HepG2 (cell line): Measurements from ENCODE around the gene NTN4. TPM values are rescaled to one million over a fixed set of nuclear protein-coding genes. Genes with fewer than 3 reads are reported as not detected.

Experiments used
- ATAC-seq: fragments of 200-7000 bp; cut with Tn5 transposase; 3 replicates; pipeline ENCODE4 v1.9.1; 2020; ENCODE audit warnings: mild to moderate bottlenecking, moderate library complexity
- BruUV-seq: library from RNA; stranded (reverse); fragments of 400-500 nt; replicated peaks from 2 replicates; lab custom pipeline; 2021; lab: Mats Ljungman, UMichigan
- CTCF ChIA-PET: fragments of 300-600 bp; formaldehyde crosslinking; extraction: SDS; loops from one replicate; lab custom pipeline; 2021; ENCODE audit warnings: low total read pairs, inconsistent platforms, low intra/inter-chr PET ratio; lab: Yijun Ruan, JAX
- POLR2A ChIA-PET: fragments of 350-600 bp; sonication (Branson Sonifier 250); formaldehyde crosslinking; loops from one replicate; lab custom pipeline; 2020; ENCODE audit warnings: antibody characterized with exemption, inconsistent platforms; lab: Yijun Ruan, JAX
- DNase-seq: peaks from one replicate; pipeline ENCODE4 v3.0.0-alpha.2; 2015; ENCODE audit warnings: low spot score
- FAIRE-seq: peaks from 3 replicates; lab custom pipeline; 2011; peaks lifted over from hg19 to GRCh38; lab: Jason Lieb, UNC
- H2AFZ ChIP-seq: one replicate; pipeline ENCODE4 v1.6.1; 2011; ENCODE audit warnings: low read length, inconsistent platforms
- H3K27ac ChIP-seq: fragments of 300-600 bp; 3 replicates; pipeline ENCODE4 v1.8.0; 2011; ENCODE audit warnings: mixed run types, mild to moderate bottlenecking, mixed read lengths, low read length, inconsistent platforms; ENCODE audit not compliant: insufficient read depth; ENCODE audit errors: extremely low read length
- H3K27me3 ChIP-seq, 2 experiments: fragments of 200-600 bp in 1 of 2; 2 replicates in 1 of 2; 3 replicates in 1 of 2; pipeline versions ENCODE4 v1.6.0 to v1.8.0; 2011; ENCODE audit warnings: low read length in 2 of 2, mild to moderate bottlenecking in 2 of 2, moderate library complexity in 2 of 2, inconsistent platforms in 1 of 2; ENCODE audit not compliant: insufficient read depth in 2 of 2, control insufficient read depth in 1 of 2
- H3K36me3 ChIP-seq, 2 experiments: fragments of 200-600 bp in 1 of 2; replicated peaks in 1 of 2; 2 replicates in 1 of 2; 3 replicates in 1 of 2; pipeline versions ENCODE4 v1.5.1 to v1.8.0; 2011; ENCODE audit warnings: low read length in 2 of 2, inconsistent platforms in 1 of 2; ENCODE audit not compliant: insufficient read depth in 2 of 2, control insufficient read depth in 1 of 2
- H3K4me1 ChIP-seq: 2 replicates; pipeline ENCODE4 v1.5.1; 2012; ENCODE audit warnings: low read length, inconsistent platforms; ENCODE audit not compliant: insufficient read depth
- H3K4me2 ChIP-seq: 2 replicates; pipeline ENCODE4 v1.6.0; 2011; ENCODE audit warnings: low read depth, low read length, inconsistent platforms
- H3K4me3 ChIP-seq, 3 experiments: fragments of 200-600 bp in 1 of 3; sonication (generic), shearing (Covaris generic) in 1 of 3; replicated peaks in 1 of 3; 2 replicates each; pipeline ENCODE4 v1.5.1; 2011 to 2016; ENCODE audit warnings: low read length in 3 of 3, inconsistent platforms in 2 of 3, low read depth in 2 of 3, mild to moderate bottlenecking in 2 of 3, control low read depth in 1 of 3, mixed read lengths in 1 of 3; ENCODE audit not compliant: insufficient read depth in 1 of 3
- H3K79me2 ChIP-seq: one replicate; pipeline ENCODE4 v1.6.1; 2011; ENCODE audit warnings: low read length, inconsistent platforms; ENCODE audit not compliant: insufficient read depth
- H3K9ac ChIP-seq: 2 replicates; pipeline ENCODE4 v1.6.0; 2011; ENCODE audit warnings: mild to moderate bottlenecking, low read depth, low read length, inconsistent platforms; ENCODE audit not compliant: insufficient read depth
- H3K9me3 ChIP-seq: 2 replicates; pipeline ENCODE4 v1.5.1; 2012; ENCODE audit warnings: mild to moderate bottlenecking, low read length
- H4K20me1 ChIP-seq: 2 replicates; pipeline ENCODE4 v1.6.0; 2011; ENCODE audit warnings: inconsistent platforms, mild to moderate bottlenecking, low read length, moderate library complexity; ENCODE audit not compliant: insufficient read depth
- ARHGAP35 ChIP-seq: sonication (generic); formaldehyde crosslinking; IDR thresholded peaks from 2 replicates; pipeline ENCODE4 v1.9.0; 2022; ENCODE audit warnings: mild to moderate bottlenecking, inconsistent platforms, moderate library complexity, missing genetic modification reagents, borderline replicate concordance
- GFI1 ChIP-seq: sonication (generic); formaldehyde crosslinking; IDR thresholded peaks from 2 replicates; pipeline ENCODE4 v1.5.0; 2020; ENCODE audit warnings: missing genetic modification reagents, mild to moderate bottlenecking, borderline replicate concordance
- MAFF ChIP-seq: IDR thresholded peaks from 2 replicates; pipeline ENCODE4 v1.6.1; 2011; ENCODE audit warnings: low read depth, low read length, improper control_type of control experiment
- MAFK ChIP-seq, 2 experiments: IDR thresholded peaks in 1 of 2; conservative IDR thresholded peaks in 1 of 2; 2 replicates each; pipeline ENCODE4 v1.6.1; 2011; ENCODE audit warnings: improper control_type of control experiment in 2 of 2, low read length in 2 of 2
- NR2F1 ChIP-seq, 2 experiments: fragments of 450-650 bp in 1 of 2; formaldehyde crosslinking in 1 of 2; IDR thresholded peaks; 2 replicates each; pipeline versions ENCODE4 v1.5.0 to v1.6.1; 2016 to 2020; ENCODE audit warnings: mild to moderate bottlenecking in 1 of 2, missing compliant biosample characterization in 1 of 2, missing genetic modification reagents in 1 of 2, moderate library complexity in 1 of 2
- ZNF350 ChIP-seq: sonication (generic); formaldehyde crosslinking; IDR thresholded peaks from 2 replicates; pipeline ENCODE4 v1.4.0; 2020; ENCODE audit warnings: mild to moderate bottlenecking, low read depth, missing genetic modification reagents, borderline replicate concordance
- ZNF75D ChIP-seq: sonication (generic); formaldehyde crosslinking; IDR thresholded peaks from 2 replicates; pipeline ENCODE4 v1.8.1; 2023; ENCODE audit warnings: missing genetic modification reagents, mild to moderate bottlenecking, borderline replicate concordance
- ZNF772 ChIP-seq: sonication (generic); formaldehyde crosslinking; IDR thresholded peaks from 2 replicates; pipeline ENCODE4 v1.5.0; 2020; ENCODE audit warnings: mild to moderate bottlenecking, missing genetic modification reagents
- WGBS: methylation state at CpG from one replicate; pipeline ENCODE4 v1.1.6; 2017; ENCODE audit warnings: low lambda C conversion rate; 5-methylcytosine and 5-hydroxymethylcytosine counted together
- in situ Hi-C: cut with HindIII; loops from 2 replicates; pipeline ENCODE4 v1.10.0; 2017; ENCODE audit warnings: low pct_unique_long_range_greater_than_20kb; ENCODE audit not compliant: extremely low pct_ligation_motif_present
- intact Hi-C: fragments of 100-400 bp; cut with micrococcal nuclease; formaldehyde crosslinking; loops from one replicate; pipeline ENCODE4 v1.10.0; 2022; ENCODE audit not compliant: unreplicated experiment
- polyA plus RNA-seq, 8 experiments: library from polyadenylated mRNA; depleted of rRNA in 3 of 8; stranded (reverse) in 7 of 8; unstranded in 1 of 8; fragments of >200 nt; fragmentation: Illumina TruSeq in 4 of 8; extraction: Trizol in 4 of 8; gene quantifications; 2 replicates each; pipeline versions ENCODE4 v1.2.1 to v1.2.3, GENCODE V29; 2011 to 2016; ENCODE audit warnings: low read depth in 4 of 8, missing spikeins in 1 of 8, mixed read lengths in 1 of 8; ENCODE audit not compliant: insufficient read depth in 1 of 8
- total RNA-seq, 5 experiments: library from RNA; depleted of rRNA; stranded (reverse); fragments of >200 nt; fragmentation: Illumina TruSeq; extraction: Trizol; gene quantifications; 2 replicates each; pipeline ENCODE4 v1.2.3, GENCODE V29; 2016; ENCODE audit warnings: low read depth in 1 of 5
- TF ChIP-seq, protein P1 (sequence below): sonication (generic); formaldehyde crosslinking; IDR thresholded peaks from 2 replicates; pipeline ENCODE4 v1.4.0; 2020; ENCODE audit warnings: low read depth, missing genetic modification reagents

The NTN4 gene
- total and polyA plus RNA-seq, 2 of the 13 experiments (the other 11 are each of a cell fraction or from before 2014, with no cell fraction given), result 7.8 to 11.5 TPM

DNA sequence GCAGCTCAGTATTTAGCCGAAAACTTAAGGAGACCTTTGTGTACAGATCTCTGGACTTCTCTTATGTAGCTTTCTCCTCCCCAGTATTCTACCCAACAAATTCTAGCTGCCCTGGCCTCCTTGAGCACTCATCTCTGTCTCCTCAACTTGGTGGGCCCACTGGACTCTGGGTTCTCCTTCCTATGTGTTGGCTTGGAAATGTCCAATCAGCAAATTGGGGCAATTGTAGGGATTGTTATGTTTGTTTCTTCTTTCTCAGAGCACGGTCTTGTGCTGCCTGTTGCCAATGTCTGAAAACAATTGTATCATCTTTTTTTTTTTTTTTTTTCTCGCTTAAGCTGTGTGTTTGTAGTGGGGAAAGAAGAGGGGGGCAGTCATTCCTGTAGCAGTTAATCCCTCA lies 30.2 kb downstream of the NTN4 start:
- peaks cover 58% of the 10 kb centered on the region for H3K4me1 ChIP-seq
- H3K4me3 ChIP-seq, result no peak overlapping the region
- TF ChIP-seq ARHGAP35 (CRISPR knock-in tag), result no peak
- peak; percentile 80 to 82 for TF ChIP-seq MAFK (conservative IDR thresholded peaks at IDR 0.05 in 1 of 2, IDR thresholded peaks at IDR 0.05 in 1 of 2; ENCODE audit: low read length in 2 of 2)
- peak; percentile 71 for TF ChIP-seq MAFF
- TF ChIP-seq, all 625 proteins: peak for 2
- Histone ChIP-seq H3K4me2 (no peak overlapping the region), H3K36me3 (no peaks in the 10 kb centered on the region), H3K9ac (no peak overlapping the region), H3K79me2 (peaks cover 3% of the 10 kb centered on the region), H4K20me1 (no peaks in the 10 kb centered on the region), H3K9me3 (no peaks in the 10 kb centered on the region), H2AFZ (no peak overlapping the region), H3K27me3 (no peaks in the 10 kb centered on the region), H3K27ac (no peak overlapping the region)
- DNase-seq, result no peak
- no TSS peak for BruUV-seq
- intact Hi-C loops, result loop anchor here (5.0 kb wide), 1 partner anchor 37 kb away; no protein-coding TSS in a partner anchor
- POLR2A ChIA-PET, result interaction anchor here (0.7 kb wide), 1 partner anchor 26 kb away, joined by 3 read pairs; no protein-coding TSS in a partner anchor
- CTCF ChIA-PET, result no interaction called here
- 89% methylated on average over 3 of the region's 3 CpGs for WGBS
- ATAC-seq, result no peak
- in situ Hi-C loops, result no loop called here
- no peak for FAIRE-seq

DNA sequence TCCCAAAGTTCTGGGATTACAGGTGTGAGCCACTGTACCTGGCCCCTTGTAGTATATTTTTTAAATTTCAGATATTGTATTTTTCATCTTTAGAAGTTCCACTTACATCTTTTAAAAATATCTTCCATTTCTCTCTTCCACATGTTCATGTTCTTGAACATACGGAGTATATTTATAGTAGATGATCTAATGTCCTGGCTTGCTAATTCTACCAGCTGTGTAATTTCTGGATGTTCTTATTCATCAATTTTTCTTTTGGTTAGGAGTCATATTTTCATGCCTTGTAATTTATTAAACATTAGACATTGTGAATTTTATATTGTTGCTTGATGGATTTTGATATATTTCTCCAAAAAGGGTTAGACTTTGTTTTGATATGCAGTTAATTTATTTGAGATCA lies 30.8 kb downstream of the NTN4 start:
- H3K4me3 ChIP-seq, result no peak overlapping the region
- H3K27me3 ChIP-seq, result no peaks in the 10 kb centered on the region
- DNase-seq, result no peak
- whole genome bisulfite sequencing, result 52% methylated on average over 1 of the region's 1 CpG
- BruUV-seq, result no TSS peak
- H4K20me1 ChIP-seq, result no peaks in the 10 kb centered on the region
- no peak for ATAC-seq
- TF ChIP-seq ZNF75D, result no peak
- TF ChIP-seq, protein P1, sequence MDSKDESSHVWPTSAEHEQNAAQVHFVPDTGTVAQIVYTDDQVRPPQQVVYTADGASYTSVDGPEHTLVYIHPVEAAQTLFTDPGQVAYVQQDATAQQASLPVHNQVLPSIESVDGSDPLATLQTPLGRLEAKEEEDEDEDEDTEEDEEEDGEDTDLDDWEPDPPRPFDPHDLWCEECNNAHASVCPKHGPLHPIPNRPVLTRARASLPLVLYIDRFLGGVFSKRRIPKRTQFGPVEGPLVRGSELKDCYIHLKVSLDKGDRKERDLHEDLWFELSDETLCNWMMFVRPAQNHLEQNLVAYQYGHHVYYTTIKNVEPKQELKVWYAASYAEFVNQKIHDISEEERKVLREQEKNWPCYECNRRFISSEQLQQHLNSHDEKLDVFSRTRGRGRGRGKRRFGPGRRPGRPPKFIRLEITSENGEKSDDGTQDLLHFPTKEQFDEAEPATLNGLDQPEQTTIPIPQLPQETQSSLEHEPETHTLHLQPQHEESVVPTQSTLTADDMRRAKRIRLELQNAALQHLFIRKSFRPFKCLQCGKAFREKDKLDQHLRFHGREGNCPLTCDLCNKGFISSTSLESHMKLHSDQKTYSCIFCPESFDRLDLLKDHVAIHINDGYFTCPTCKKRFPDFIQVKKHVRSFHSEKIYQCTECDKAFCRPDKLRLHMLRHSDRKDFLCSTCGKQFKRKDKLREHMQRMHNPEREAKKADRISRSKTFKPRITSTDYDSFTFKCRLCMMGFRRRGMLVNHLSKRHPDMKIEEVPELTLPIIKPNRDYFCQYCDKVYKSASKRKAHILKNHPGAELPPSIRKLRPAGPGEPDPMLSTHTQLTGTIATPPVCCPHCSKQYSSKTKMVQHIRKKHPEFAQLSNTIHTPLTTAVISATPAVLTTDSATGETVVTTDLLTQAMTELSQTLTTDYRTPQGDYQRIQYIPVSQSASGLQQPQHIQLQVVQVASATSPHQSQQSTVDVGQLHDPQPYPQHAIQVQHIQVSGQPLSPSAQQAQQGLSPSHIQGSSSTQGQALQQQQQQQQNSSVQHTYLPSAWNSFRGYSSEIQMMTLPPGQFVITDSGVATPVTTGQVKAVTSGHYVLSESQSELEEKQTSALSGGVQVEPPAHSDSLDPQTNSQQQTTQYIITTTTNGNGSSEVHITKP (CRISPR knock-in tag), result no peak
- TF ChIP-seq ZNF350, result no peak
- TF ChIP-seq GFI1 (CRISPR knock-in tag), result no peak
- no peak for TF ChIP-seq NR2F1 (CRISPR knock-in tag; IDR thresholded peaks at IDR 0.05)
- TF ChIP-seq ZNF772 (CRISPR knock-in tag), result no peak
- no peak for FAIRE-seq
- H3K27ac ChIP-seq, result no peak overlapping the region
- no peak overlapping the region for H2AFZ ChIP-seq
- in situ Hi-C loops, result no loop called here
- H3K4me2 ChIP-seq, result no peak overlapping the region
- ChIA-PET CTCF (no interaction called here), POLR2A (no interaction called here)
- H3K4me1 ChIP-seq, result peaks cover 55% of the 10 kb centered on the region
- no peak overlapping the region for H3K9ac ChIP-seq
- H3K9me3 ChIP-seq, result no peaks in the 10 kb centered on the region
- intact Hi-C loops, result loop anchor here (5.0 kb wide), 1 partner anchor 38 kb away; no protein-coding TSS in a partner anchor
- no peaks in the 10 kb centered on the region for H3K36me3 ChIP-seq
- H3K79me2 ChIP-seq, result peaks cover 3% of the 10 kb centered on the region
